Endothelial cell of umbilical vein (primary cell): ENCODE measurements around the gene IL10RA. TPM values are rescaled to one million over a fixed set of nuclear protein-coding genes. Genes with fewer than 3 reads are reported as not detected.
A peak's percentile ranks its signal among the peaks of the same experiment; 100 is the strongest.
"Not testable (repeated sequence)": the region's sequence is repeated elsewhere in the genome, so short reads cannot be mapped to it uniquely, and the experiment has no call there.

ENCODE experiments used
- BruUV-seq: library from RNA; stranded (reverse); fragments of 400-500 nt; replicated peaks from 2 replicates; lab custom pipeline; 2021; lab: Mats Ljungman, UMichigan
- CTCF ChIA-PET: fragments of 300-600, 350-600 bp; sonication (Branson Sonifier 250); formaldehyde crosslinking; loops from one replicate; lab custom pipeline; 2021; ENCODE audit warnings: antibody characterized with exemption, inconsistent platforms; lab: Charles Lee
- POLR2A ChIA-PET: fragments of 300-600, 350-600 bp; sonication (Branson Sonifier 250); formaldehyde crosslinking; loops from one replicate; lab custom pipeline; 2021; ENCODE audit warnings: antibody characterized with exemption, inconsistent platforms; lab: Charles Lee
- DNase-seq: peaks from one replicate; pipeline ENCODE4 v3.0.0-alpha.2; 2011; ENCODE audit warnings: low read depth, low spot score
- FAIRE-seq: peaks from 2 replicates; lab custom pipeline; 2011; peaks lifted over from hg19 to GRCh38; lab: Jason Lieb, UNC
- H2AFZ ChIP-seq: 2 replicates; pipeline ENCODE4 v1.6.0; 2012; ENCODE audit warnings: low read depth, low read length, control low read depth, inconsistent platforms
- H3K27ac ChIP-seq: 2 replicates; pipeline ENCODE4 v1.5.1; 2011; ENCODE audit warnings: low read depth, mild to moderate bottlenecking, control low read depth, low read length, moderate library complexity; ENCODE audit not compliant: insufficient read depth
- H3K27me3 ChIP-seq, 2 experiments: 2 replicates each; pipeline versions ENCODE4 v1.6.0 to v1.6.1; 2011; ENCODE audit warnings: low read length in 2 of 2, mixed read lengths in 1 of 2; ENCODE audit not compliant: control insufficient read depth in 2 of 2, insufficient read depth in 2 of 2
- H3K36me3 ChIP-seq, 2 experiments: 2 replicates in 1 of 2; 3 replicates in 1 of 2; pipeline ENCODE4 v1.5.1; 2011; ENCODE audit warnings: low read length in 2 of 2, mild to moderate bottlenecking in 1 of 2, moderate library complexity in 1 of 2; ENCODE audit not compliant: control insufficient read depth in 2 of 2, insufficient read depth in 2 of 2; ENCODE audit errors: extremely low read depth in 1 of 2
- H3K4me1 ChIP-seq: 3 replicates; pipeline ENCODE4 v1.5.1; 2011; ENCODE audit warnings: mild to moderate bottlenecking, low read length; ENCODE audit not compliant: control insufficient read depth, insufficient read depth; ENCODE audit errors: extremely low read depth
- H3K4me2 ChIP-seq: 2 replicates; pipeline ENCODE4 v1.6.1; 2011; ENCODE audit warnings: low read length, control low read depth, mixed read lengths; ENCODE audit not compliant: insufficient read depth
- H3K4me3 ChIP-seq, 3 experiments: fragments of 200-600 bp in 1 of 3; sonication (generic), shearing (Covaris generic) in 1 of 3; replicated peaks in 1 of 3; 2 replicates each; pipeline ENCODE4 v1.5.1; 2011 to 2016; ENCODE audit warnings: control low read depth in 3 of 3, low read length in 3 of 3, mild to moderate bottlenecking in 2 of 3, inconsistent platforms in 1 of 3, low read depth in 1 of 3, moderate library complexity in 1 of 3; ENCODE audit not compliant: insufficient read depth in 1 of 3
- H3K79me2 ChIP-seq: 2 replicates; pipeline ENCODE4 v1.6.0; 2012; ENCODE audit warnings: low read length, inconsistent platforms; ENCODE audit not compliant: control insufficient read depth, insufficient read depth
- H3K9ac ChIP-seq: replicated peaks from 2 replicates; pipeline ENCODE3; 2011; ENCODE audit warnings: low read length, control low read depth; ENCODE audit not compliant: insufficient read depth; ENCODE audit errors: extremely low read depth
- H3K9me1 ChIP-seq: replicated peaks from 3 replicates; pipeline ENCODE4 v1.6.0; 2011; ENCODE audit warnings: mild to moderate bottlenecking, low read length; ENCODE audit not compliant: control insufficient read depth, insufficient read depth; ENCODE audit errors: extremely low read depth
- H3K9me3 ChIP-seq: replicated peaks from 2 replicates; pipeline ENCODE4 v1.5.1; 2012; ENCODE audit warnings: low read length, inconsistent platforms; ENCODE audit not compliant: control insufficient read depth, insufficient read depth
- H4K20me1 ChIP-seq: replicated peaks from 2 replicates; pipeline ENCODE3; 2011; ENCODE audit warnings: mild to moderate bottlenecking, low read length; ENCODE audit not compliant: control insufficient read depth, insufficient read depth; ENCODE audit errors: extremely low read depth
- CTCF ChIP-seq, 2 donors: IDR thresholded peaks; 1 replicate in 1 of 2; 2 replicates in 1 of 2; pipeline ENCODE4 v1.5.1; 2011; ENCODE audit warnings: low read length in 2 of 2, mild to moderate bottlenecking in 2 of 2, moderate library complexity in 2 of 2, control low read depth in 1 of 2, inconsistent platforms in 1 of 2, low read depth in 1 of 2; ENCODE audit not compliant: insufficient read depth in 1 of 2; ENCODE audit errors: extremely low read depth in 1 of 2
- FOS ChIP-seq: IDR thresholded peaks from 2 replicates; pipeline ENCODE4 v1.6.1; 2011; ENCODE audit warnings: mild to moderate bottlenecking, low read length, moderate library complexity, borderline replicate concordance; ENCODE audit not compliant: insufficient read depth
- GATA2 ChIP-seq: IDR thresholded peaks from 2 replicates; pipeline ENCODE4 v1.7.0; 2011; ENCODE audit warnings: low read depth, mild to moderate bottlenecking, moderate library complexity, mixed read lengths, low read length; ENCODE audit not compliant: insufficient read length, insufficient read depth
- JUN ChIP-seq: IDR thresholded peaks from 2 replicates; pipeline ENCODE4 v1.6.1; 2011; ENCODE audit warnings: borderline replicate concordance, low read depth; ENCODE audit not compliant: insufficient read length, insufficient read depth
- dilution Hi-C: fragments of 300-500 bp; cut with MboI; formaldehyde crosslinking; loops from one replicate; pipeline ENCODE4 v1.15.0; 2019; ENCODE audit warnings: low sequenced_read_pairs; ENCODE audit not compliant: extremely low pct_ligation_motif_present
- intact Hi-C: fragments of 100-400 bp; cut with micrococcal nuclease; formaldehyde crosslinking; loops from one replicate; pipeline ENCODE4 v1.10.0; 2022
- polyA plus RNA-seq, 4 experiments: library from polyadenylated mRNA; depleted of rRNA in 3 of 4; stranded (reverse) in 3 of 4; unstranded in 1 of 4; fragments of >200 nt; gene quantifications; 2 replicates each; pipeline versions ENCODE4 v1.2.1 to v1.2.3, GENCODE V29; 2011 to 2012; ENCODE audit warnings: missing spikeins in 1 of 4
- total RNA-seq: library from RNA; stranded (reverse); gene quantifications from 2 replicates; pipeline ENCODE4 v1.2.3, GENCODE V29; 2021

The IL10RA gene
- total and polyA plus RNA-seq, 2 donors (not counting 3 experiments of a cell fraction or from before 2014, with no cell fraction given) = 0.04 TPM; not detected in 1

DNA sequence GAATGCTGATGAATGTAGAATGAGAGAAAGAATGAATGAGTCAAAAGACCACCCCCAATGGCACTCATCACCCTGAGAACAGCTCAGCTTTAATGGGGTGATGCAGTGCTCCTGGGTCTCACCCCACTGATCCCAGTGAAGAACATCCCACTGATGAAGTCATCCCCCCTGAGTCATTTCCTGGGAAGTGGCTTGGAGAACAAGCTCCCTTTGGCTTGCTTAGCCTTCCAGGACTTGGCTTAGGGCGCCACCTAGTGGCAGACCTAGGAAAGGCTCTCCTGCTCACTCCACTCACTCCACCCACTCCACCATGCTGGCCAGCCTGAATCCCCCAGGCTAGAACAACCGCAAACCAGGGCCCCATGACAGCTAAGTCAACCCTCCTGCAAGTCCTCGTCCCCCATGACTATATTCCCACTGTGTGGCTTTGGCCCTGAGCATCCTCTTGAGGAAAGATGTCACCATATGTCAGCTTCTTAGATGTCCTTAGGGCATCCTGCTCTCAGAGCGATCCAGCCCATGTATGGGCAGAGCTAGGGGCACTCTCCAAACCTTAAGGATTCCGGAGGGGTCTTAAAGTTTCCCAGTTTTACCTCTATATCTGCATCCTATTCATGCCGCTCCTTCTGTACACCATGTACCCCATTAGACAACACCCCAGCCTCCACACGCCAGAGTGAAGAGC is 39.2 kb upstream of the IL10RA start:
- intact Hi-C loops = loop anchor here (1.0 to 2.0 kb wide), 6 partner anchors 40 to 520 kb away; no protein-coding TSS in a partner anchor
- Histone ChIP-seq H3K27ac (peak overlapping the region; percentile 9), H3K79me2 (no peaks in the 10 kb centered on the region), H3K9ac (no peak overlapping the region), H3K9me3 (no peaks in the 10 kb centered on the region), H3K9me1 (no peaks in the 10 kb centered on the region), H3K27me3 (peaks cover 4 to 9% of the 10 kb centered on the region in 2 experiments), H4K20me1 (no peaks in the 10 kb centered on the region), H3K4me1 (peaks cover 18% of the 10 kb centered on the region), H3K4me2 (no peak overlapping the region), H3K4me3 (no peak overlapping the region), H3K36me3 (no peaks in the 10 kb centered on the region), H2AFZ (no peak overlapping the region)
- TF ChIP-seq CTCF (IDR thresholded peaks at IDR 0.05; ENCODE audit: extremely low read depth in 1 of 2, insufficient read depth in 1 of 2, low read depth in 1 of 2, low read length in 2 of 2) (peak; percentile 91 to 94), GATA2 (no peak), JUN (peak; percentile 96), FOS (peak; percentile 83)
- dilution Hi-C loops = no loop called here
- FAIRE-seq = peak; percentile 95
- BruUV-seq = no TSS peak
- peak; percentile 88 for DNase-seq
- CTCF ChIA-PET = interaction anchor here (0.6 to 7.9 kb wide), 73 partner anchors 9 to 716 kb away, joined by 3 to 520 read pairs (median 6); partner anchors contain the start of genes DSCAML1, FXYD2, FXYD6 and IL10RA
- POLR2A ChIA-PET = interaction anchor here (0.9 to 1.0 kb wide), 2 partner anchors 39 to 128 kb away, joined by 3 to 4 read pairs; no protein-coding TSS in a partner anchor

DNA sequence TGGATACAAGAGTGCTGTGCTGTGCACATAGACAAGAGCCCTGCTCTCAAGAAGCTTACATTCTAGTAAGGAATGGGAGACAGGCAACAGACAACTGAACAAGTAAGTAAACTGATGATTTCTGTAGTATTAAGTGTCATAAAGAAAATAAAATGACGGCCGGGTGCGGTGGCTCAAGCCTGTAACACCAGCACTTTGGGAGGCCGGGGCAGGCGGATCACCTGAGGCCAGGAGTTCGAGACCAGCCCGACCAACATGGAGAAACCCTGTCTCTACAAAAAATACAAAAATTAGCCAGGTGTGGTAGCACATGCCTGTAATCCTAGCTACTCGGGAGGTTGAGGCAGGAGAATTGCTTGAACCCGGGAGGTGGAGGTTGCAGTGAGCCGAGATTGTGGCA is 38.4 kb upstream of the IL10RA start:
- H4K20me1 ChIP-seq, dilution Hi-C loops, H3K9me1 ChIP-seq, H3K27ac ChIP-seq, H3K79me2 ChIP-seq, H3K36me3 ChIP-seq, H3K9ac ChIP-seq, H2AFZ ChIP-seq, BruUV-seq, H3K4me3 ChIP-seq, DNase-seq, H3K27me3 ChIP-seq, H3K9me3 ChIP-seq, FAIRE-seq, H3K4me2 ChIP-seq, POLR2A ChIA-PET: not testable (repeated sequence)
- intact Hi-C loops = loop anchor here (1.0 to 2.0 kb wide), 6 partner anchors 40 to 521 kb away; no protein-coding TSS in a partner anchor
- CTCF ChIA-PET = interaction anchor here (1.3 to 7.9 kb wide), 9 partner anchors 31 to 503 kb away, joined by 4 to 520 read pairs (median 22); partner anchors contain the start of genes FXYD2 and IL10RA
- peaks cover 18% of the 10 kb centered on the region for H3K4me1 ChIP-seq

DNA sequence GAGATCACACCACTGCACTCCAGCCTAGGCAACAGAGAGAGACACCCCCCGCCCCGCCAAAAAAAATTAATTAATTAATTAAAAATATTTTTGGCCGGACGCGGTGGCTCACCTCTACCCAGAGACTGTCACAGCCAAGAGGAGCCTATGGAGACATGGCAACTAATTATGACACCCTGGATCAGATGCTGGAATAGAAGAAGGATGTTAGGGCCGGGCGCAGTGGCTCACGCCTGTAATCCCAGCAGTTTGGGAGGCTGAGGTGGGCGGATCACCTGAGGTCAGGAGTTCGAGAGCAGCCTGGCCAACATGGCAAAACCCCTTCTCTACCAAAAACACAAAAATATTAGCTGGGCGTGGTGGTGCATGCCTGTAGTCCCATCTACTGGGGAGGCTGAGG is 37.7 kb upstream of the IL10RA start:
- CTCF ChIA-PET = interaction anchor here (1.4 to 7.9 kb wide), 7 partner anchors 104 to 522 kb away, joined by 3 to 520 read pairs (median 84); partner anchors contain the start of gene FXYD2
- DNase-seq, H3K9ac ChIP-seq, BruUV-seq, H3K9me1 ChIP-seq, H4K20me1 ChIP-seq, dilution Hi-C loops, H3K4me2 ChIP-seq, FAIRE-seq, H3K27me3 ChIP-seq, H3K79me2 ChIP-seq, H2AFZ ChIP-seq, H3K4me3 ChIP-seq, POLR2A ChIA-PET, H3K27ac ChIP-seq, intact Hi-C loops, H3K9me3 ChIP-seq, H3K36me3 ChIP-seq: not testable (repeated sequence)
- H3K4me1 ChIP-seq = peaks cover 18% of the 10 kb centered on the region
